GM21723 (cell line): Measurements from ENCODE around the gene CNTN5.

Experiments used
- ATAC-seq: cut with Tn5 transposase; IDR thresholded peaks from one replicate; pipeline ENCODE4 v1.9.1; 2021; ENCODE audit warnings: mild to moderate bottlenecking, moderate library complexity; ENCODE audit not compliant: unreplicated experiment

The CNTN5 gene

GRCh38 chr11:99589771-99590170 is 569.0 kb downstream of the CNTN5 start:
- no peak for ATAC-seq

- ATAC-seq = no peak
These were observed 571.5 kb downstream of the CNTN5 start for GRCh38 chr11:99592266-99592665.

- no peak for ATAC-seq
These were observed 572.4 kb downstream of the CNTN5 start for GRCh38 chr11:99593197-99593596.

GRCh38 chr11:99601179-99601578 is 580.4 kb downstream of the CNTN5 start:
- no peak for ATAC-seq

GRCh38 chr11:99614352-99614751 is 593.6 kb downstream of the CNTN5 start:
- no peak for ATAC-seq

- no peak for ATAC-seq
These were observed 609.9 kb downstream of the CNTN5 start for GRCh38 chr11:99630629-99631028.

GRCh38 chr11:99631618-99632017 is 610.9 kb downstream of the CNTN5 start:
- no peak for ATAC-seq

GRCh38 chr11:99632969-99633368 is 612.2 kb downstream of the CNTN5 start:
- ATAC-seq = no peak

GRCh38 chr11:99634581-99634980 is 613.8 kb downstream of the CNTN5 start:
- ATAC-seq = no peak

- no peak for ATAC-seq
These were observed 617.4 kb downstream of the CNTN5 start for GRCh38 chr11:99638073-99638553.

GRCh38 chr11:99640671-99641070 is 619.9 kb downstream of the CNTN5 start:
- ATAC-seq = no peak

GRCh38 chr11:99645934-99646333 is 625.2 kb downstream of the CNTN5 start:
- no peak for ATAC-seq

GRCh38 chr11:99670067-99670676 is 649.4 kb downstream of the CNTN5 start:
- no peak for ATAC-seq

GRCh38 chr11:99671808-99672409 is 651.2 kb downstream of the CNTN5 start:
- no peak for ATAC-seq

GRCh38 chr11:99676292-99676691 is 655.5 kb downstream of the CNTN5 start:
- ATAC-seq = no peak

GRCh38 chr11:99682171-99682570 is 661.4 kb downstream of the CNTN5 start:
- ATAC-seq = no peak

GRCh38 chr11:99682646-99683045 is 661.9 kb downstream of the CNTN5 start:
- ATAC-seq = no peak

GRCh38 chr11:99683933-99684332 is 663.2 kb downstream of the CNTN5 start:
- ATAC-seq = no peak

GRCh38 chr11:99686838-99687237 is 666.1 kb downstream of the CNTN5 start:
- no peak for ATAC-seq

GRCh38 chr11:99687320-99687719 is 666.6 kb downstream of the CNTN5 start:
- ATAC-seq = no peak

- ATAC-seq = no peak
These were observed 673.3 kb downstream of the CNTN5 start for GRCh38 chr11:99693941-99694492.

- no peak for ATAC-seq
These were observed 674.4 kb downstream of the CNTN5 start for GRCh38 chr11:99695106-99695505.
